Gastrocnemius medialis (tissue), 4 donors: ENCODE measurements around the gene KRTAP4-9.

Experiments used
- POLR2A ChIP-seq, 2 donors: fragments of 450-650 bp; IDR thresholded peaks; one replicate each; pipeline ENCODE4 v1.6.1; 2017; ENCODE audit warnings: antibody characterized with exemption in 2 of 2, mild to moderate bottlenecking in 2 of 2, moderate library complexity in 2 of 2
- TF ChIP-seq, protein P1 (sequence below), 5 experiments: fragments of 450-650 bp in 3 of 5; fragments of 200-600 bp in 2 of 5; sonication (generic) in 2 of 5; IDR thresholded peaks in 4 of 5; conservative IDR thresholded peaks in 1 of 5; 1 replicate in 4 of 5; 2 replicates in 1 of 5; pipeline ENCODE4 v1.5.1; 2016 to 2019; ENCODE audit warnings: antibody characterized with exemption in 5 of 5, mild to moderate bottlenecking in 3 of 5, moderate library complexity in 3 of 5

DNA sequence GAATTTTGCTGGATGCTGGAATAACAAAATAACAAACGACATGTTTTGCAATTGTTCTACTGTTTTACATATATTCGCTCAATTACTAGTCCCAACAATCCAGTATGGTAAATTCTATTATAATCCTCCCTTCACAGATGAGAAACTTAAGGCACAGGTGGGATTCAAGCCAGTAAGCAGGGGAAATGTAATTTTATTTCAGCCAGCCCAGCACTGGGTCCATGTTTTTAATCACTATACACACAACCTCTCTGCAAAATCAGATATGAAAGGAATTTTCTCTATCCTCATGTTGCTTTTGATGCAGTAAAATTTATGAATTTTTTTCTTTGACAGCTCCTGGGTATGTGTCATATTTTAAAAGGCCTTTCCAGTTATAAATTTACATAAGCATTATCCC is 40.1 kb downstream of the KRTAP4-9 start:
- no peak for TF ChIP-seq POLR2A (IDR thresholded peaks at IDR 0.05)
- TF ChIP-seq, protein P1, sequence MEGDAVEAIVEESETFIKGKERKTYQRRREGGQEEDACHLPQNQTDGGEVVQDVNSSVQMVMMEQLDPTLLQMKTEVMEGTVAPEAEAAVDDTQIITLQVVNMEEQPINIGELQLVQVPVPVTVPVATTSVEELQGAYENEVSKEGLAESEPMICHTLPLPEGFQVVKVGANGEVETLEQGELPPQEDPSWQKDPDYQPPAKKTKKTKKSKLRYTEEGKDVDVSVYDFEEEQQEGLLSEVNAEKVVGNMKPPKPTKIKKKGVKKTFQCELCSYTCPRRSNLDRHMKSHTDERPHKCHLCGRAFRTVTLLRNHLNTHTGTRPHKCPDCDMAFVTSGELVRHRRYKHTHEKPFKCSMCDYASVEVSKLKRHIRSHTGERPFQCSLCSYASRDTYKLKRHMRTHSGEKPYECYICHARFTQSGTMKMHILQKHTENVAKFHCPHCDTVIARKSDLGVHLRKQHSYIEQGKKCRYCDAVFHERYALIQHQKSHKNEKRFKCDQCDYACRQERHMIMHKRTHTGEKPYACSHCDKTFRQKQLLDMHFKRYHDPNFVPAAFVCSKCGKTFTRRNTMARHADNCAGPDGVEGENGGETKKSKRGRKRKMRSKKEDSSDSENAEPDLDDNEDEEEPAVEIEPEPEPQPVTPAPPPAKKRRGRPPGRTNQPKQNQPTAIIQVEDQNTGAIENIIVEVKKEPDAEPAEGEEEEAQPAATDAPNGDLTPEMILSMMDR (IDR thresholded peaks at IDR 0.05 in 4 of 5, conservative IDR thresholded peaks at IDR 0.05 in 1 of 5) = no peak
